GM21390 (cell line): ENCODE results near the gene LITAF.
"Not testable (repeated sequence)": the region's sequence is repeated elsewhere in the genome, so short reads cannot be mapped to it uniquely, and the experiment has no call there.

Experiments
- ATAC-seq: cut with Tn5 transposase; IDR thresholded peaks from one replicate; pipeline ENCODE4 v1.9.1; 2021; ENCODE audit not compliant: unreplicated experiment

Gene LITAF

GRCh38 chr16:11524098-11524760 lies 62.5 kb downstream of the LITAF start:
- no peak for ATAC-seq

GRCh38 chr16:11521055-11521454 lies 65.7 kb downstream of the LITAF start:
- ATAC-seq = no peak

GRCh38 chr16:11520442-11520841 lies 66.3 kb downstream of the LITAF start:
- no peak for ATAC-seq

GRCh38 chr16:11517961-11518360 lies 68.8 kb downstream of the LITAF start:
- no peak for ATAC-seq

GRCh38 chr16:11515540-11516430 lies 70.9 kb downstream of the LITAF start:
- ATAC-seq = no peak

DNA sequence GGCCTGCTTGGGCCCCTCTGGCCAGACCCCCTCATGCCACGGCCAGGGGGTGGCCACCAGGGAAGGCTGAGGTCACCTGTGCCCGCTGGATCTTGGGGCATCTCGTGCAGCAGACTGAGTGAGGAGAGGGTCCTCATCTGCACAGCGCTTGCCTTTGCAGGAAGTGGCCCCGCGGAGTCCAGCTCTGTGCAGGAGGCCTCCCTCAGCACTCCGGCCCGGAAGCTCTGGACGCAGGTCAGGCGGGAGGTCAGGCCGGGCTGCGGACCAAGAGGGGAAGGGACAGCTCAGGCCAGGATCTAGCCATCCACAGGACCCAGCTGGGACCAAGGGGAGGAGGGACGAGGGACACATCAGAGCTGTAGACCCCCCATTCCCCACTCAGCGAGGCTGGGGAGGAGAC lies 72.4 kb downstream of the LITAF start:
- no peak for ATAC-seq

DNA sequence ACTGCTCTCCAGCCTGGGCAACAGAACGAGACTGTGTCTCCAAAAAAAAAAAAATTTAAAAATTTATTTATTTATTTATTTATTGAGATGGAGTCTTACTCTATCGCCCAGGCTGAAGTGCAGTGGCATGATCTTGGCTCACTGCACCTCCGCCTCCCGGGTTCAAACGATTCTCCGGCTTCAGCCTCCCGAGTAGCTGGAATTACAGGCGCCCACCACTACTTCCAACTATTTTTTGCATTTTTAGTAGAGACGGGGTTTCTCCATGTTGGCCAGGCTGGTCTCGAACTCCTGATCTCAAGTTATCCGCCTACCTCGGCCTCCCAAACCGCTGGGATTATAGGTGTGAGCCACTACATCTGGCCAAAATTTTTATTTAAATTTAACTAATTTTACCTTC lies 73.4 kb downstream of the LITAF start:
- ATAC-seq = not testable (repeated sequence)

GRCh38 chr16:11511801-11512200 lies 74.9 kb downstream of the LITAF start:
- ATAC-seq = no peak

DNA sequence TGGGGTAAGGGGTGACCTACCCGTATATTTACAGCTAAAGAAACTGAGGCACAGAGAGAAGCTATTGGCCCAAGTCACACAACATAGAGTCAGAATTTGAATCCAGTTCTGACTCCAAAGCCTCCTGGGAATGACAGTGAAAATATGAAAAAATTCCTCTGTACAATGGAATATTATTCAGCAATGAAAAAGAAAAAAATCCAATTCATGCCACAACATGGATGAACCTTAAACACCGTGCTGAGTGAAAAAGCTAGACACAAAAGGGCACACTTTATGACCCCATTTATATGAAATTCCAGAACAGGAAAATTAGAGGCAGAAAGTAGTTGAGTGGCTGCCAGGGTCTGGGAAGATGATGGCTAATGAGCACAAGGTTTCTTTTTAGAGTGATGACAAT lies 75.4 kb downstream of the LITAF start:
- ATAC-seq = no peak

- ATAC-seq = no peak
Measured at GRCh38 chr16:11510178-11510973, 76.3 kb downstream of the LITAF start.

- ATAC-seq = no peak
Measured at GRCh38 chr16:11507991-11508390, 78.7 kb downstream of the LITAF start.

DNA sequence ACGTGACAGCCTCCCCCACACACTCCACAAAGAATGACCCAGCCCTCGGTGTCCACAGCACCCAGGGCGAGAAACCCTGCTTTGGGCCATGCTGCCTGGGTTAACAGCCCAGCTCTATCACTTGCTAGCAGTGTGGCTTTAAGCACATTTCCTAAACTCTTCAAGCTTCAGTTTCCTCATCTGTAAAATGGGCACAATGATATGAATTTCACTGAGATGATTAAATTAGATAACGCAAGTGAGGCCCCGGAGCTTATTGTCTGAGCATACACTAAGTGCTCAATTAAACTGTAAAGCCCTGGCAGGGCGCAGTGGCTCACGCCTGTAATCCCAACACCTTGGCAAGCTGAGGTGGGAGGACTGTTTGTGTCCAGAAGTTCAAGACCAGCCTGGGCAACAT lies 79.4 kb downstream of the LITAF start:
- no peak for ATAC-seq

DNA sequence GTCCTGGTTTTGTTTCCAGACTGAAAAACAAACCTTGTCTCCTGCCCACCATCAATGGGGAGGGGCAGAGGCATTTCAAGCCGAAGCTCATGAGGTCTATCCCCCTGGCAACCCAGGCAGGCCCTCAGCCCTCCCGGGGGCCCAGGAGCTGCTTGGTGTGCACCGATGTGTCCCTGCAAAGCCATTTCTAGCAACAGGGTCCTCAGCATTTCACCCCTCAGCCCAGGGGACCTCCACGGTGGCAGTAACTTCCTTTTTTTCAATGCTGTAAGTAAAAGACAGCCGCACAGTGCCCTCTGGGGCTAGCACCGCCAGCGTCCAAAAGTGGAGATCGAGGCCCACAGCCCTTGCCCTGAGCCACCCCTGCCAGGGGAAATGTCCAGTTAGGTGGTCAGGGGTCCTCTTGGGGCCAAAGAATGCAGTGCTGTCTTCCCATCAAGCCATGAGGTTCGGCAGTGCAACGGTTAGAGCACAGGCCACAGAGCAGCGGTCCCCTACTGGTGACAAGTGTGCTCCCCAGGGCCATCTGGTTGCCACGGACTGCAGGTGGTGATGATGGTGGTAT lies 79.9 kb downstream of the LITAF start:
- no peak for ATAC-seq

GRCh38 chr16:11504261-11504660 lies 82.5 kb downstream of the LITAF start:
- not testable (repeated sequence) for ATAC-seq

GRCh38 chr16:11503566-11503965 lies 83.2 kb downstream of the LITAF start:
- ATAC-seq = no peak

GRCh38 chr16:11502239-11502638 lies 84.5 kb downstream of the LITAF start:
- ATAC-seq = no peak

DNA sequence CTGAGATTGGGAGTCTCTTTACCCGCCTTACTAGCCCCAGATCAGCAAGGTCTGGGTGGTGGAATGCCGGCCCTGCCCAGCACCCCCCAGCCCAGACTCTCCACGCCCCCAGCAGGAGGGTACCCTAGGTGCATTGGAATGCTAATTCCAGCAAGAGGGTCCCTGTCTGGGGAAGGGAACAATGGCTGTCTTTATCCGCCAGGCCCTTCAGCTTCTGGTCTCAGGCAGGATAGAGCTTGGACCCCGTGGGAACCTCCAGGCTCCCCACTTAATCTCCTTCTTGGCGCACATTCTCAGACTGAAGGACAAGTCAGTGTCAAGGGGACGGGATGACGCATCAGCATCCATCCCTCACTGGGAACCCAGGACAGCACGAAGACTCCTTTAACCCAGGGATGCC lies 85.1 kb downstream of the LITAF start:
- ATAC-seq = no peak

GRCh38 chr16:11500700-11501346 lies 85.9 kb downstream of the LITAF start:
- ATAC-seq = no peak

- no peak for ATAC-seq
Measured at GRCh38 chr16:11499295-11500089, 87.2 kb downstream of the LITAF start.

GRCh38 chr16:11498683-11499082 lies 88.0 kb downstream of the LITAF start:
- ATAC-seq = no peak
